Spleen (tissue), 11 donors: Measurements from ENCODE around the gene ELMO3. TPM values are rescaled to one million over a fixed set of nuclear protein-coding genes. Genes with fewer than 3 reads are reported as not detected.
A peak's percentile ranks its signal among the peaks of the same experiment; 100 is the strongest.

Source experiments
- DNase-seq: peaks from one replicate; pipeline ENCODE4 v3.0.0-alpha.2; 2020
- H3K27ac ChIP-seq, 8 donors: fragments of 200-600 bp; sonication (generic) in 7 of 8; 1 replicate in 4 of 8; 2 replicates in 4 of 8; pipeline versions ENCODE4 v1.5.0 to v1.8.0; 2016 to 2021; ENCODE audit warnings: inconsistent platforms in 4 of 8, mild to moderate bottlenecking in 4 of 8, moderate library complexity in 1 of 8
- H3K27me3 ChIP-seq, 7 donors: fragments of 200-600 bp; sonication (generic) in 6 of 7; replicated peaks in 1 of 7; 1 replicate in 4 of 7; 2 replicates in 3 of 7; pipeline versions ENCODE4 v1.5.0 to v1.8.0; 2016 to 2021; ENCODE audit warnings: inconsistent platforms in 3 of 7, mild to moderate bottlenecking in 1 of 7
- H3K36me3 ChIP-seq, 6 donors: fragments of 200-600 bp; sonication (generic) in 5 of 6; 1 replicate in 4 of 6; 2 replicates in 2 of 6; pipeline versions ENCODE4 v1.5.0 to v1.8.0; 2016 to 2021; ENCODE audit warnings: inconsistent platforms in 2 of 6
- H3K4me1 ChIP-seq, 6 donors: fragments of 200-600 bp; sonication (generic) in 5 of 6; 1 replicate in 3 of 6; 2 replicates in 3 of 6; pipeline versions ENCODE4 v1.5.0 to v1.8.0; 2016 to 2021; ENCODE audit warnings: inconsistent platforms in 3 of 6
- H3K4me3 ChIP-seq, 8 donors: fragments of 200-600 bp; sonication (generic) in 7 of 8; 1 replicate in 4 of 8; 2 replicates in 4 of 8; pipeline versions ENCODE4 v1.5.0 to v1.8.0; 2016 to 2021; ENCODE audit warnings: inconsistent platforms in 4 of 8, mild to moderate bottlenecking in 4 of 8, moderate library complexity in 2 of 8
- H3K9me3 ChIP-seq, 8 donors: fragments of 200-600 bp; sonication (generic) in 7 of 8; 1 replicate in 4 of 8; 2 replicates in 4 of 8; pipeline versions ENCODE4 v1.5.0 to v1.8.0; 2016 to 2021; ENCODE audit warnings: inconsistent platforms in 4 of 8
- POLR2A ChIP-seq, 3 donors: fragments of 450-650 bp; IDR thresholded peaks; one replicate each; pipeline ENCODE4 v1.5.1; 2017; ENCODE audit warnings: antibody characterized with exemption in 3 of 3, mild to moderate bottlenecking in 1 of 3
- POLR2AphosphoS5 ChIP-seq, 3 donors: sonication (generic); formaldehyde crosslinking; IDR thresholded peaks; one replicate each; pipeline ENCODE4 v1.5.1; 2017; ENCODE audit warnings: antibody characterized with exemption in 3 of 3
- WGBS, 5 donors: extraction: QIAGEN DNeasy Blood & Tissue Kit in 3 of 5; methylation state at CpG; one replicate each; pipeline versions ENCODE4 v1.1.5 to v1.1.7; 2013 to 2018; 5-methylcytosine and 5-hydroxymethylcytosine counted together
- intact Hi-C: fragments of 100-400 bp; cut with DNase I; formaldehyde crosslinking; loops from one replicate; pipeline ENCODE4 v1.15.0; 2023; ENCODE audit warnings: low total_unique reads
- polyA plus RNA-seq, 3 donors: library from polyadenylated mRNA; stranded (reverse); fragments of 200-250 nt; gene quantifications; one replicate each; pipeline ENCODE4 v1.2.1, GENCODE V29; 2013
- total RNA-seq, 7 donors: library from RNA; depleted of rRNA in 3 of 7; stranded (reverse); fragments of >200 nt in 3 of 7; fragmentation: NEBNext Ultra II Directional in 4 of 7; extraction: Animal tissue kit (Norgen Biotek cat#: 25700) in 4 of 7; gene quantifications; one replicate each; pipeline versions ENCODE4 v1.1.0 to v1.2.1, GENCODE V29; 2016 to 2021
- TF ChIP-seq, protein P1 (sequence below), 11 experiments: fragments of 200-600 bp in 7 of 11; fragments of 450-650 bp in 4 of 11; sonication (generic) in 4 of 11; IDR thresholded peaks in 8 of 11; conservative IDR thresholded peaks in 3 of 11; 1 replicate in 7 of 11; 2 replicates in 4 of 11; pipeline versions ENCODE4 v1.4.0 to v1.8.0; 2016 to 2021; ENCODE audit warnings: antibody characterized with exemption in 11 of 11, inconsistent platforms in 4 of 11, mild to moderate bottlenecking in 1 of 11
- donor health status: healthy with polysubstance abuse.
- donor health status: DM: no; HTN: no; CAD: no; lungs with moderate emphysema.
- donor health status: DM: no; HTN: no; CAD: no.
- donor health status: Bipolar disorder and iron deficiency.
- donor health status: healthy.
- donor health status: DM: no; HTN: no; CAD: no.
- donor health status: DM: yes; HTN: yes; CAD: no.

ELMO3 gene
- total and polyA plus RNA-seq, 10 donors: 2.8 to 8.7 (median 4.0) TPM

DNA sequence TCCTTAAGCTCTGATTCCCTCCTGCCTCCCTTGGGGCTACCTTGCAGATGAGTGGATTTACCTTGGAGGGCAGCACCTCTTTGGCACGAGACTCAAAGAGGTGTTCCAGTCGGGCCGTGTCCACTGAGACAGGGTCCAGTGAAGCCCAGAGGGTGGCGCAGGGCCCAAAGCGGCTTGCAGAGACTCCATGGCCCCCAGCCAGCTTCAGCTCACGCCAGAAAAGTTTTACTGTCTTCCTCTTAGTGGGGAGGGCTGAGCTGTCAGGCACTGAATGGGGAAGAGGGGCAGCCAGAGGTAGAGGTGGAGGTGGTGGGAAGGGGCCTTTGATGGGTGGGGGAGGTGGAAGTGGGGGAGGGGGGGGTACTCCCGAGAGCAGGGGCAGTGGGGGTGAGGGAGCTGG, 34.7 kb downstream of the ELMO3 start:
- Histone ChIP-seq H3K9me3 (no peaks in the 10 kb centered on the region), H3K4me1 (peaks cover 0 to 39% (median 9%) of the 10 kb centered on the region in 6 donors), H3K4me3 (no peak overlapping the region), H3K36me3 (peaks cover 7 to 100% (median 96%) of the 10 kb centered on the region in 6 donors), H3K27me3 (no peaks in the 10 kb centered on the region), H3K27ac (no peak overlapping the region)
- peak; percentile 51 for DNase-seq
- intact Hi-C loops: no loop called here
- WGBS, 5 donors: 75 to 95% (median 84%) methylated on average over 7 of the region's 7 CpGs
- TF ChIP-seq, protein P1, sequence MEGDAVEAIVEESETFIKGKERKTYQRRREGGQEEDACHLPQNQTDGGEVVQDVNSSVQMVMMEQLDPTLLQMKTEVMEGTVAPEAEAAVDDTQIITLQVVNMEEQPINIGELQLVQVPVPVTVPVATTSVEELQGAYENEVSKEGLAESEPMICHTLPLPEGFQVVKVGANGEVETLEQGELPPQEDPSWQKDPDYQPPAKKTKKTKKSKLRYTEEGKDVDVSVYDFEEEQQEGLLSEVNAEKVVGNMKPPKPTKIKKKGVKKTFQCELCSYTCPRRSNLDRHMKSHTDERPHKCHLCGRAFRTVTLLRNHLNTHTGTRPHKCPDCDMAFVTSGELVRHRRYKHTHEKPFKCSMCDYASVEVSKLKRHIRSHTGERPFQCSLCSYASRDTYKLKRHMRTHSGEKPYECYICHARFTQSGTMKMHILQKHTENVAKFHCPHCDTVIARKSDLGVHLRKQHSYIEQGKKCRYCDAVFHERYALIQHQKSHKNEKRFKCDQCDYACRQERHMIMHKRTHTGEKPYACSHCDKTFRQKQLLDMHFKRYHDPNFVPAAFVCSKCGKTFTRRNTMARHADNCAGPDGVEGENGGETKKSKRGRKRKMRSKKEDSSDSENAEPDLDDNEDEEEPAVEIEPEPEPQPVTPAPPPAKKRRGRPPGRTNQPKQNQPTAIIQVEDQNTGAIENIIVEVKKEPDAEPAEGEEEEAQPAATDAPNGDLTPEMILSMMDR (IDR thresholded peaks at IDR 0.05 in 8 of 11, conservative IDR thresholded peaks at IDR 0.05 in 3 of 11): no peak
- TF ChIP-seq POLR2AphosphoS5 (IDR thresholded peaks at IDR 0.05) (peak in 1 of 3 donors; percentile 30), POLR2A (IDR thresholded peaks at IDR 0.05) (no peak)

DNA sequence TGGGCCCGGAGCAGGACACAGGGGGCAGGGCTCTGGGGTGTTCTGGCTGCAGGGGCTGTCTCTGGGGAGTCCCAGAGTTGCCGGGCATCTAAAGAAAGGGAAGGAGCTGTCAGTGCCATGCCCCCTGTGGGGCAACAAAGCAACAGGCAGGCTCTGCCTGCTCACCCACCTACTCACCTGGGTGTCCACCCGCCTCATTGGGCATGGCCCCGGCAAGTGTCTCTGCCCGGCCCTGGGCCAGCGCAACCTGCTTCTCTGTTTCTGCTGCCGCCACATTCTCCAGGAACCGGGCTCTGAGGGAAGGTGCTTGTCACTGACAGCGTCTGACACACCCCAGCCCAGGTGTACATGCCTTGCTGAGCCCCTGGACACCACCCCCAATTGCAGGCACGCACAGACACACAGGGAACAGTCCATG, 35.3 kb downstream of the ELMO3 start:
- no peak overlapping the region for H3K4me3 ChIP-seq
- intact Hi-C loops: no loop called here
- H3K36me3 ChIP-seq: peaks cover 7 to 100% (median 96%) of the 10 kb centered on the region in 6 donors
- no peaks in the 10 kb centered on the region for H3K27me3 ChIP-seq
- TF ChIP-seq POLR2AphosphoS5 (IDR thresholded peaks at IDR 0.05) (peak in 2 of 3 donors; percentile 49 to 62), POLR2A (IDR thresholded peaks at IDR 0.05) (no peak)
- TF ChIP-seq, protein P1 (IDR thresholded peaks at IDR 0.05 in 8 of 11, conservative IDR thresholded peaks at IDR 0.05 in 3 of 11): no peak
- peaks cover 0 to 39% (median 12%) of the 10 kb centered on the region in 6 donors for H3K4me1 ChIP-seq
- no peaks in the 10 kb centered on the region for H3K9me3 ChIP-seq
- DNase-seq: peak; percentile 67
- no peak overlapping the region for H3K27ac ChIP-seq
- WGBS, 5 donors: 92 to 96% (median 94%) methylated on average over 9 to 10 of the region's 10 CpGs

DNA sequence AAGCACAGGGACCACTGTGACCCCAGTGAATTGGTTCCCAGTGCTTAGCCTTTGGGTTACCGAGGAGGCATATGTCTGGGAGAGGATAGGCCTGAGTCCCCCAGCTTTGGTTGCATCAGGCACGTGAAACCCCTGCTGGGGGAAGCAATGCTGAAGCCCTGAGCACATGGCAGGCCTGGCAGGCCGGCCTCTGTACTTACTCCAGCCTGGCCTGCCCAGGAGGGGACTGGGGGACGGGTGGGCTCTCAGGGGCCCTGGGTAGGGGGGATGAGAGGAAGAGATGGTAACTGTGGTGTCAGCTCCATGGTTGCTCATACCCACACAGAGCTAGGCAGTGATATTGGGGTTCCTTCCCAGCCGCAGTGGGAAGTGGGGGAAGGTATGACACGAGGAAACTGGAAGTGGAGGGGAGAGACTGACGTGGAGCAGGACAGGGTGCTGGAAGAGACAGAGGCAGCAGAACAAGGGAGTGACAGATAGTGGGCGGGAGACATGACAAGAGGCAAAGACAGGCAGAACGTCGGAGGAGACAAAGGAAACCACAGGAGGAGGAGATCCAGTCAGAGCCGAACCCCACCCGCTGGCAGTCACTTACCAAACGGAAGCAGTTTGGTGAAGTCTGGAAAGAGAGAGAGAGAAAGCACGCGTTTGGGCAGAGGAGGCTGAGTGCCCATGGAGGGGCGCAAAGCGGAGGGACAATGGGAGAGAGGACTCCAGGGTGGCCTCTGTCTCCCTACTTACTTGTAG, 37.1 kb downstream of the ELMO3 start:
- no peak overlapping the region for H3K4me3 ChIP-seq
- DNase-seq: peak; percentile 62
- no peaks in the 10 kb centered on the region for H3K9me3 ChIP-seq
- peaks cover 8 to 52% (median 29%) of the 10 kb centered on the region in 6 donors for H3K4me1 ChIP-seq
- 77 to 88% (median 78%) methylated on average over 17 of the region's 17 CpGs for WGBS, 5 donors
- no peaks in the 10 kb centered on the region for H3K27me3 ChIP-seq
- intact Hi-C loops: no loop called here
- peak overlapping the region in 4 of 8 donors; percentile 43 to 95 (median 56) for H3K27ac ChIP-seq
- H3K36me3 ChIP-seq: peaks cover 7 to 99% (median 85%) of the 10 kb centered on the region in 6 donors
- no peak for TF ChIP-seq POLR2AphosphoS5 (IDR thresholded peaks at IDR 0.05)
- TF ChIP-seq POLR2A (IDR thresholded peaks at IDR 0.05): no peak
- TF ChIP-seq, protein P1 (IDR thresholded peaks at IDR 0.05 in 8 of 11, conservative IDR thresholded peaks at IDR 0.05 in 3 of 11): no peak
